GM19035 (cell line): ENCODE measurements around the gene SKAP1.
"Not testable (repeated sequence)": the region's sequence is repeated elsewhere in the genome, so short reads cannot be mapped to it uniquely, and the experiment has no call there.

Experiments
- ATAC-seq: cut with Tn5 transposase; IDR thresholded peaks from one replicate; pipeline ENCODE4 v1.9.1; 2021; ENCODE audit not compliant: unreplicated experiment

Gene SKAP1

GRCh38 chr17:48416971-48417370 lies 13.0 kb downstream of the SKAP1 start:
- no peak for ATAC-seq

GRCh38 chr17:48413613-48414405 lies 16.2 kb downstream of the SKAP1 start:
- ATAC-seq, result no peak

GRCh38 chr17:48412841-48413240 lies 17.2 kb downstream of the SKAP1 start:
- ATAC-seq, result no peak

GRCh38 chr17:48410821-48411220 lies 19.2 kb downstream of the SKAP1 start:
- ATAC-seq, result not testable (repeated sequence)

GRCh38 chr17:48409607-48410006 lies 20.4 kb downstream of the SKAP1 start:
- ATAC-seq, result no peak

- ATAC-seq, result no peak
Measured at GRCh38 chr17:48406936-48407567, 23.0 kb downstream of the SKAP1 start.

GRCh38 chr17:48394821-48395220 lies 35.2 kb downstream of the SKAP1 start:
- no peak for ATAC-seq

GRCh38 chr17:48393283-48393682 lies 36.7 kb downstream of the SKAP1 start:
- ATAC-seq, result no peak

GRCh38 chr17:48392857-48393256 lies 37.2 kb downstream of the SKAP1 start:
- ATAC-seq, result no peak

- no peak for ATAC-seq
Measured at GRCh38 chr17:48391444-48391843, 38.6 kb downstream of the SKAP1 start.

- no peak for ATAC-seq
Measured at GRCh38 chr17:48389903-48390302, 40.1 kb downstream of the SKAP1 start.

GRCh38 chr17:48388955-48389743 lies 40.9 kb downstream of the SKAP1 start:
- no peak for ATAC-seq

- ATAC-seq, result no peak
Measured at GRCh38 chr17:48386826-48387225, 43.2 kb downstream of the SKAP1 start.

GRCh38 chr17:48385319-48385718 lies 44.7 kb downstream of the SKAP1 start:
- no peak for ATAC-seq

GRCh38 chr17:48384164-48384563 lies 45.9 kb downstream of the SKAP1 start:
- ATAC-seq, result no peak

GRCh38 chr17:48382989-48383388 lies 47.0 kb downstream of the SKAP1 start:
- no peak for ATAC-seq

GRCh38 chr17:48378708-48379392 lies 51.2 kb downstream of the SKAP1 start:
- ATAC-seq, result no peak

GRCh38 chr17:48378238-48378637 lies 51.8 kb downstream of the SKAP1 start:
- no peak for ATAC-seq

- ATAC-seq, result no peak
Measured at GRCh38 chr17:48376682-48377325, 53.2 kb downstream of the SKAP1 start.

GRCh38 chr17:48375356-48375755 lies 54.7 kb downstream of the SKAP1 start:
- no peak for ATAC-seq
